GM12874 (cell line): ENCODE data around the gene MCEMP1.

ENCODE experiments used
- CTCF ChIP-seq: IDR thresholded peaks from 2 replicates; pipeline ENCODE4 v1.5.1; 2011; ENCODE audit warnings: low read depth, mild to moderate bottlenecking, control low read depth, low read length, moderate library complexity; ENCODE audit not compliant: insufficient read depth

The MCEMP1 gene

GRCh38 chr19:7641290-7642276 is 35.3 kb upstream of the MCEMP1 start:
- TF ChIP-seq CTCF = peak; percentile 14; the same call in 1 of the 2 replicates

DNA sequence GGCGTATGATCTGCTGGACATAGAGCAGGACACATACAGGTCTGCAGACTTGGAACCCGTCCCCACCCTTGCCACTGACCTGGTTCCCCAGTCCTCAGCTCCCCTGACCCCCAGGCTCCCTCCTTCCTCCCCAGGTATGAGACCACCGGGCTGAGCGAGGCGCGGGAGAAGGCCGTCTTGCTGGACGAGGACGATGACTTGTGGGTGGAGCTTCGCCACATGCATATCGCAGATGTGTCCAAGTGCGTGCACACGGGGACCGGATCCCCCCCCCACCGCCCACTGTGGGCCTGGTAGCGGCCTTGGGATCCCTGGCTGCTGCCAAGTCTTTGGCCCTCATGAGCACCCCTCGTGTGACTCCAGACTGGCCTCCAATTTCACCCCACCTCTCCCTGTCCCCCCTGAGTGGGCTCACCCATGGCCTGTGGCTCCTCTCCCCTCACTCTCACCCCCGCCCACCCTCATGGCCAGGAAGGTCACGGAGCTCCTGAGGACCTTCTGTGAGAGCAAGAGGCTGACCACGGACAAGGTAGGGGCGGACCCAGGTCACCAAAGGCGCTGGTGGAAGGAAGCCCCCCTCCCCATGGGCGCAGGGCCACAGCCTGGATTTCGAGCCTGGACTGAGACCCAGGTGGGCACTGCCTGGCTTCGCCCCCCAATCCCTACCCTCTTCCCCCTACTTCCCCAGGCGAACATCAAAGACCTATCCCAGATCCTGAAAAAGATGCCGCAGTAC is 34.4 kb upstream of the MCEMP1 start:
- TF ChIP-seq CTCF = no peak

DNA sequence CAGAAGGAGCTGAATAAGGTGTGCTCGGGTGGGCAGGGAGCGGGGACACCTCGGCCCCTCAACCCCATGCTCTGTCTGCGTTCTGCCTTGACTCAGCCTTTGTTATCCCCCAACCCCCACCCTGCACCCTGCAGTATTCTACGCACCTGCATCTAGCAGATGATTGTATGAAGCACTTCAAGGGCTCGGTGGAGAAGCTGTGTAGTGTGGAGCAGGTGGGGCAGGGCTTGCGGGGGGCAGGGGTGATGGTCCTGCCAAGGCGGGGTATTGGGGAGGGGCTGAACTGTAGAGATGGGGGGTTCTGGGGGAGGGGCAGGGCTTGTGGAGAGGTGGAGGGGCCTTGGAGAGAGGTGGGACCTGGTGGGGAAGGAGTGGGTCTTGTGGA is 33.9 kb upstream of the MCEMP1 start:
- no peak for TF ChIP-seq CTCF

DNA sequence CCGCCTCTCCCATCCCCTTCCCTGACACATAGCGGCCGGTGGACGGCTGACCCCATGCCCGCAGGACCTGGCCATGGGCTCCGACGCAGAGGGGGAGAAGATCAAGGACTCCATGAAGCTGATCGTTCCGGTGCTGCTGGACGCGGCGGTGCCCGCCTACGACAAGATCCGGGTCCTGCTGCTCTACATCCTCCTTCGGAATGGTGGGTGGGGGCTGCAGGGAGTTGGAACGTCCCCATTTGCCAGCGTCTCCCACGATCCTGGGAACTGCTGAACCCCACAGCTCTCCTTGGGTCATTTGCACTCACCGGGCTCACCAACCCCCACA is 32.4 kb upstream of the MCEMP1 start:
- TF ChIP-seq CTCF = no peak

- no peak for TF ChIP-seq CTCF
Measured at GRCh38 chr19:7645163-7645562, 31.7 kb upstream of the MCEMP1 start.

DNA sequence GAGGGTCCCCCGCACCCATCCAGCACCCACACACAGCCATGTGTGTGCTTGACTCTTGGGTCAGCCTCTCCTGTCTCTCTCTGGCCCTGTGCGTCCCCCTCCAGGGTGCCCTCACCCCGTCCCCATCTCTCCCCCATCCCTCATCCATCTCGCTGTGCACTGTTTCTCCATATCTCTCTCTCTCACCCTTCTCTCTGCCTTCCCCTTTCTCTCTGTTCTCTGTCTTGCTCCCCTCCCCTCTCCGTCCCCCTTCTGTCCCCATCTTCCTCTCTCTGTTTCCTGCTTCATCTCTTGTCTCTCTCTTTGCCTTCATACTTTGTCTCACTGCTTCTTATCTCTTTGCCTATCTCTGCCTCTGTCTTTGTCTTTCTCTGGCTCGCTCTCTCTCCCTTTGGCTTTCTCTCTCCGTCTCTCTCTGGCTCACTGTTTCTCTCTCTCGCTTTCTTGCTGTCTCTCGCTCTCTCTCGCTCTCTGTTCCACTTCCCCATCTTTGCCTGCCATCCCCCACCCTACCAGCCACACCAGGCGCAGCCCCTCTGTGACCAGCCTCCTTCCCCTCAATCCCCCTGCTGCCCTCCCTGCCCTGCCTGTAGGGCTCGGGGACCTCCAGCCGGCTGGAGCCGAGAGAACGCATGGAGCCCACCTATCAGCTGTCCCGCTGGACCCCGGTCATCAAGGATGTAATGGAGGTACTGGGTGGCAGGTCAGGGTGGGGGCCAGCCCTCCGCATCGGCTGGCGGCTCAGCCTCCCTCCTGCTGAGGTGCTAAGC is 31.0 kb upstream of the MCEMP1 start:
- TF ChIP-seq CTCF = no peak

DNA sequence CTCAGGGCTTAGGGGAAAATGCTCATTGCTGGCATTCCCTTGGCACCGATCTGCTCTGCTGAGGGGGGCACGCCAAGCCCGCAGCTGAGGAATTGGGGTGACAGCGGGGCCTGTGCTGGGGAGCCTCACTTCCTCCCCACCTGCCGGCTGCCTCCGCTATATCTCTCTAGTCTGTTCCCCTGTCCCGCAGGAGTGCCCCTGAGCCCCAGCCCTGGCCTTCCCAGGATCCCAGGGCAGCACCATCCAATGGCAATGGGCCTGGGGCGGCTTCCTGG is 30.5 kb upstream of the MCEMP1 start:
- no peak for TF ChIP-seq CTCF
